DOHH2 (cell line): ENCODE results near the gene UROC1.

Experiments used
- EZH2phosphoT487 ChIP-seq: fragments of 200-600 bp; sonication (generic); IDR thresholded peaks from 2 replicates; pipeline ENCODE4 v1.6.1; 2017; ENCODE audit warnings: borderline replicate concordance, mild to moderate bottlenecking, antibody characterized with exemption, low read length, moderate library complexity, mixed read lengths
- TF ChIP-seq, protein P1 (sequence below): fragments of 200-600 bp; sonication (generic); IDR thresholded peaks from one replicate; pipeline ENCODE4 v1.5.1; 2014; ENCODE audit warnings: antibody characterized with exemption, mild to moderate bottlenecking, low read depth, low read length; ENCODE audit not compliant: poor library complexity, severe bottlenecking

DNA sequence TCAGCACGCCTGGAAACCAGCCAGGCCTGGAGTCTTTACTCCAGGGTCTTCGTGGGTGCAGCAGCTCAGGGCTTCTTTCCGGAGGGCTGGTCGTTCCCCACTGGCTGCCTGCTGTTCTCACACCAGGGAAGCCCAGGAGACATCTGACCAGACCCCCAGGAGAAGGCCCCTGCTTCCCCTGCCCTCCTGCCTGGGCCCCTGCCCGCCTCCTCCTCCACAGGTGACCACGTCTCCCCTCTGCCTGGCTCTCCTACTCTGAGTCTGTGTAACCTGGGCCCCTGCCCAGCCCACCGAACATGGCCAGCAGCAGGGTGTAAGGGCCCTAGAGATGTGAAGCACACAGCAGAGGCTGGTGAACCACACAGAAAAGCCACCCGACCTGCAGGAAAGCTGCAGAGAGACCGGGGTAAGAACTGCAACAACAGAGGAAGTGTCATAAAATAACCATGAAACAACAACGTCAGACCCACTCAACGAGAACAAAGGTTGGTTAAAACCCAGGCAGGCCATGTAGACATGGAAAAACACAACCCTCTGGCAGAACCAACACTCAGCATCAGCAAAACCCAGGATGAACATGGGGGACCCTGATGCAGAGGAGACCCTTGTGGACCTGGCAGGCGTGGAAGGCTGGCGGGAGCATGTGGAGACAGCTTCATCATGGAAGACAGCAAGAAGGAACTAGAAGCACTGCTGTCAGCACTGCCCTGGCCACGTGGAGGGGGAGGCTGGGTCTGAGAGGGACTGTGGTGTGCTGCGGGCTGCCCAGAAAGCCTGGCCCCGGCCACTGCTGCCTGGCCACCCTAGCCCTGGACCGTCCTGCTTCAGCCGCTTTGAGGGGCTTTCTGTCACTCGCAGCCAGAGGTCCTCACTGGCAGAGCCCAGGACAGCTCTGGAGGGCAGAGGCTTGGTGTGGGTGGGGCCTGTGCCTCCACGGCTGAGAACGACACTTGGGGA is 20.4 kb downstream of the UROC1 start:
- TF ChIP-seq, protein P1, sequence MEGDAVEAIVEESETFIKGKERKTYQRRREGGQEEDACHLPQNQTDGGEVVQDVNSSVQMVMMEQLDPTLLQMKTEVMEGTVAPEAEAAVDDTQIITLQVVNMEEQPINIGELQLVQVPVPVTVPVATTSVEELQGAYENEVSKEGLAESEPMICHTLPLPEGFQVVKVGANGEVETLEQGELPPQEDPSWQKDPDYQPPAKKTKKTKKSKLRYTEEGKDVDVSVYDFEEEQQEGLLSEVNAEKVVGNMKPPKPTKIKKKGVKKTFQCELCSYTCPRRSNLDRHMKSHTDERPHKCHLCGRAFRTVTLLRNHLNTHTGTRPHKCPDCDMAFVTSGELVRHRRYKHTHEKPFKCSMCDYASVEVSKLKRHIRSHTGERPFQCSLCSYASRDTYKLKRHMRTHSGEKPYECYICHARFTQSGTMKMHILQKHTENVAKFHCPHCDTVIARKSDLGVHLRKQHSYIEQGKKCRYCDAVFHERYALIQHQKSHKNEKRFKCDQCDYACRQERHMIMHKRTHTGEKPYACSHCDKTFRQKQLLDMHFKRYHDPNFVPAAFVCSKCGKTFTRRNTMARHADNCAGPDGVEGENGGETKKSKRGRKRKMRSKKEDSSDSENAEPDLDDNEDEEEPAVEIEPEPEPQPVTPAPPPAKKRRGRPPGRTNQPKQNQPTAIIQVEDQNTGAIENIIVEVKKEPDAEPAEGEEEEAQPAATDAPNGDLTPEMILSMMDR = no peak
- no peak for TF ChIP-seq EZH2phosphoT487
